NK-92 (cell line): Measurements from ENCODE around the gene CCNY.

Experiments used
- DNase-seq: peaks from one replicate; lab custom pipeline; 2025; ENCODE audit not compliant: unreplicated experiment; lab: John Stamatoyannopoulos, UW

Gene CCNY

GRCh38 chr10:35423505-35424306 is 87.4 kb downstream of the CCNY start:
- DNase-seq, result no peak

DNA sequence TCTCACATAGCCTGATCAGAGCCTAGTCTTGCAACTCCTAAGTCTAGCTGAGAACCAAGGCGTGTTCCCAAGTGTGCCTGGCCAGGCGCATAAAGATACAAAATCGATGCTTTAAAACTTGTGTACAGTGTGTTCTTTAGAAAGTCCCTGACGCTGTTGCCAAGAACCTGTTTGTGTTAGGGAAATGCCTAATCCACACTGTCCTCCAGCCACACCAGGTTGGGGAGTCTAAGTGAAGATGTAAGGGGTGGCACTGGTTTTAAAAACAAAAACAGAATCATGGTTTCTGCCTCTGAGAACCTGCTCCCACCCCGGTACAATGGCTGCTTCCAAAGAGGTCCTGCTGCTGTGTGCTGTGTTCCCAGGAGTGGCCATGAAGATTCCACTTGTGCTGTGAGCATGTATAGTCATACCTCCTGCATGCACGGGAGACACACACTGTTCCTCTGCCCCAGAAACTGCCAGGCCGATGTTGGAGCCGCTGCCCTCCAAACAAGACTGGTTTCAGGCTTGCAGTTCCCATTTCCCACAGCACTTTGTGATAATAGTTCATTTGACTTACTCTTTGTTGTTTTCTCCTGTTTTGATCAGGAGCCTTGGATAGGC is 88.5 kb downstream of the CCNY start:
- DNase-seq, result no peak

DNA sequence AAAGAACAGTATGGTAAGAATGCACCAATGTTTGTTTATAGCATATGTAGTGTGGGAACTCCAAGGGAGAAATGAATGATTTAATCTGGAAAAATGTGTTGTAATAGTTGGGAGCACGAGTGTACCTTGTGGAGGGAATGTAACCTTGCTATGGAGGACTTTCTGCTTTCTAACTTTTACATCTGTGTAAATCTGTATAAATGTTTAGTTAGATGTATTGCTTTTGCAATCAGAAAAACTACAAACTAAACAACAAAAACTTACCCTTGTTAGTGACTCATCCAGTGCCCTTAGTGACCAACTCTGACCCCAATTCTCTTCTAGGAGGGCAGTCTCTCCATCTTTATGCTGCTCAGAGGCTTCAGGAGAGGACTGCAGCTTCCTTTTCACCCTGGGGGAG is 89.3 kb downstream of the CCNY start:
- no peak for DNase-seq

DNA sequence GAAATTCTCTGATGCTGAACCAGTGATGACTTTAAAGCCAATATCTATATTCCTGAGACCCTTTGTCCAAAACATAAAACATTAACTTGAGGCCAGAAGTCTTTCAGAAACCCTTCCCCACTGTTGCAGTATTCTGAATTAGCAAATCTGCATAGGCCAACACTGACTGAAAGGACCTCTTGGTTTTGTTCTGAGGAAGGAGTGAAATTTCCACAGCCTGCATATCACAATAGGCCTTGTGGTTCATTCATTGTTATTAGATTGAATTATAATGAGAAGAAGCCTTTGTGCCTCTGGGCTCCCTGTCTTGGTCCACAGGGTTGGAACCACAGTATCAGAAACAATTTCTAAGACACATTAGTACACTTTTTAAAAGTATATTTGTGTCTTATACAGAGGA is 90.3 kb downstream of the CCNY start:
- no peak for DNase-seq

DNA sequence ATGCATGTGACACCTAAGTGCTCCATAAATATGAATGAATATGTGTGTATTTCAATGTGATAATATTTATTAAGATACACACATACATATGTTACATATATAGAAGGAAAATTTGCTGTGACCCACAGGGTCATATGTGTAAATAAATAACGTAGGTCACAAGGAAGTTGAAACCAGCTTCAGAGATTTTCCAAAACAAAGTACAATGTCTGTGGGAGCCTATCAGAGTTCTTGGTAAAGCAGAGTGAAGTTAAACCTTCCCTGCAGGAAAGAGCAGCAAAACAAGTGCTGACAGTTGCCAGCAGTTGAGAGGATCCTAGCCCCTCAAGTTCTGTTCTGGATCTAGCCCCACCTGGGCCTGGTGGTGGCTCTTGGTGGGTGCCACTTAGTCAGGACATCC is 91.2 kb downstream of the CCNY start:
- no peak for DNase-seq

- no peak for DNase-seq
Observed at GRCh38 chr10:35428521-35428920, 92.2 kb downstream of the CCNY start.

DNA sequence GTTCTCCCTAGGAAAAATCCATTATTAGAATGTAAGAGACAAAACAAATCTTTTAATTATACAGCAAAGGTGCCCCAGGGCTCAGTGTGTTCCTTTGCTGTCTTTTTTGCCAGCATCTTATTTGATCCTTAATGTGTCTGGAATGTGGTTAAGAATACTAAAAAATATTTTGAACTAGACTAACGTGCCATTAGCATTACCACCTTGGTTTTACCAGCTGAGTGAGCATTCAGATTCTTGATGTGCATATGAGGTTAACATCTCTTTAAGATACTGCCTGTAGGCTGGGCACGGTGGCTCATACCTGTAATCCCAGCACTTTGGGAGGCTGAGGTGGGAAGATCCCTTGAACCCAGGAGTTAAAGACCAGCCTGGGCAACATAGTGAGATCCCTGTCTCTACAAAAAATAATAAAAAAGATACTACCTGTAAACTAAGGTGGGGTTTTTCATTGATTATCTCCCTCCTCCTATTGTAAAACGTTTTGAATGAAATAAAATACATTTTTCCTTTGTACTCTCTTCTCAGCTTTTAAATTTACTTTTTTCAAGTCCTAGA is 96.6 kb downstream of the CCNY start:
- DNase-seq, result no peak

GRCh38 chr10:35433851-35434426 is 97.6 kb downstream of the CCNY start:
- no peak for DNase-seq

DNA sequence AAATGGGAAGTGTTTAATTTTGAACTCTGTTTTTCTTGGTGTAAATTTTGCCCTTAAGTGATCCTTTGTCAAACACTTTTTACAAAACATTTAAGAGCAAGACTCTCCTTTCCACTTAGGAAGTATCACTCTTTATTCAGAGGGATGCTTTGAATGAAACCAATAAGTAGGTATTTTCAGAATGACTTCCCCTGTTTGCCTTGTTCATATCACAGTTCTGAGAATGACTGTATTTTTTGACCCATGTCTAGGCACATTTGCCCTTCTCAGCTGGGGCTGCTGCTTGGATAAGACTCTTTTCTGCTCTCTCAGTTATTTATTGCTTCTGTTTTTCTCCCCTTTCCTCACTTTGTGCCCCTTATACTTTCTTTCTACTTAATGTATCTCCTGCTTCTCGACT is 98.2 kb downstream of the CCNY start:
- no peak for DNase-seq

DNA sequence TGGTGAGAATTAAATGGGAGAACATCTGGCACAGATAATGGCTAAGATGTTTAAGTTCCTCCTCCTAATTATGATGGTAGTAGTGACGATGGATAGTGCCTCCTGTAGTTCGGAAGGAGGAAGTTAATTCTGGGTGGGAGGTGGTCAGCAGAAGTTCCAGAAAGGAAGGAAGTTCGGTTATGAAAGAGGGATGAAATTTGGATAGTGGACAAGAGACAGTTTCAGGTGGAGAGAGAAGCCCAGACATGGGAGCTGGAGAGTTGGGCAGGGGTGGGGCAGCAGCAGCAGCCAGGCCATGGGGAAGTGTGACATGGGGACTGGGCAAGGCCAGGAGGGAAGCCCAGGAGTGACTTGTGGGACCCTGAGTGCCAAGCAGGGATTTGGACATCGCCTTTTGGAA is 99.5 kb downstream of the CCNY start:
- DNase-seq, result no peak

DNA sequence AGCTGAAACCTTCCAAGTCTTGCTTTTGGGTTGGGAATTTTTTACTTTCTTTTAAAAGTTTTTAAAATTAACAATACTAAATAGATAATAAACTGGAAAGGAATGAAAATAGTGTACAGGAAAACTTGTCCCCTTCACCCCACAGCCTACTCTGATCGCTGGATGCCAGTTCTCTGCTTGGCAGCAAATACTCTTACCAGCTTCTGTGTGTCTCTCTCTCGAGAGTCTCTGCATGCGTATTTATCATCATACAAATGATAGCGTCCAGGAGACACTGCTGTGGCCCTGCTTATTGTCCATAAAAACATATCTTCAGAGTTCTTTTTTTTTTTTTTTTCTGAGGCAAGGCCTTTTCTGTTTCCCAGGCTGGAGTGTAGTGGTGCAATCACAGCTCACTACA is 101.5 kb downstream of the CCNY start:
- no peak for DNase-seq

- no peak for DNase-seq
Observed at GRCh38 chr10:35438718-35439571, 102.6 kb downstream of the CCNY start.

DNA sequence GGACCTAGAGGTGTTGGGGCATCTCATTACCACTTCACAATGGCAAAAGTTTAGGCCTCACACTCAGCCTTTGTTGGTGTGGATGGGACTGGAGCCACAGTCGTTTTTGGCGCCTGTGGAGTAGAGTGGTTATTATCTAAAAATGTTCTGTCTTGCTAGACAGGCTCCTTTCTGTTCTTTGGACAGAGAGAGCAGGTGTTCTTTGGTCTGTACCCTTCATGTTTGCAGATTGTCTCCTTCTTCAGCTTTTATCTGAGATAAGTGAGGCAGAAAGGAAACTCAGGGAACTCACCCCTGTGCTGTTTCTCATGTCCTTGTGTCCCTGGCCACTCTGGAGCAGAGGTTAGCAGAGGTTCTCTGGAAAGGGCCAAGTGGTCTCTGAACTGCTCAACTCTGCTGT is 103.7 kb downstream of the CCNY start:
- DNase-seq, result no peak

GRCh38 chr10:35442028-35442427 is 105.7 kb downstream of the CCNY start:
- DNase-seq, result no peak

- DNase-seq, result no peak
Observed at GRCh38 chr10:35442592-35442991, 106.3 kb downstream of the CCNY start.

DNA sequence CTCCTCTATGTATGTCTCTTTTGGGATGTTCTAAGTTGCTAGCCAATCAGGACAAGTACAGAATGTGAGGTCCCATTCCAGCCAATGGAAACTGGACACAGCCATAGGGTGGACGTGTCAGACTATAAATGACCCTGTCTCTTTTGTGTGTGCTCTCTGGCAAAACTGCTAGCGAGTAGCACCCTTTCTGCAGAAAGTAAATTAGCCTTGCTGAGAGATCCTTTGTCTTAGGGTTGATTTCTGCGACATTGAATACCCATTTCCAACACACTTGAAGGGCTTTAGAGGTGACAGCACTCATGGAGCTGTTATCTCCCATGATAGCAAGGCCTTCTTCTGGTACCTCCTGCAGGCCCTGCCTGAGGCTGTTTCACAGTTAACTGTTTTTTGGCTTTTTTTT is 107.5 kb downstream of the CCNY start:
- no peak for DNase-seq

DNA sequence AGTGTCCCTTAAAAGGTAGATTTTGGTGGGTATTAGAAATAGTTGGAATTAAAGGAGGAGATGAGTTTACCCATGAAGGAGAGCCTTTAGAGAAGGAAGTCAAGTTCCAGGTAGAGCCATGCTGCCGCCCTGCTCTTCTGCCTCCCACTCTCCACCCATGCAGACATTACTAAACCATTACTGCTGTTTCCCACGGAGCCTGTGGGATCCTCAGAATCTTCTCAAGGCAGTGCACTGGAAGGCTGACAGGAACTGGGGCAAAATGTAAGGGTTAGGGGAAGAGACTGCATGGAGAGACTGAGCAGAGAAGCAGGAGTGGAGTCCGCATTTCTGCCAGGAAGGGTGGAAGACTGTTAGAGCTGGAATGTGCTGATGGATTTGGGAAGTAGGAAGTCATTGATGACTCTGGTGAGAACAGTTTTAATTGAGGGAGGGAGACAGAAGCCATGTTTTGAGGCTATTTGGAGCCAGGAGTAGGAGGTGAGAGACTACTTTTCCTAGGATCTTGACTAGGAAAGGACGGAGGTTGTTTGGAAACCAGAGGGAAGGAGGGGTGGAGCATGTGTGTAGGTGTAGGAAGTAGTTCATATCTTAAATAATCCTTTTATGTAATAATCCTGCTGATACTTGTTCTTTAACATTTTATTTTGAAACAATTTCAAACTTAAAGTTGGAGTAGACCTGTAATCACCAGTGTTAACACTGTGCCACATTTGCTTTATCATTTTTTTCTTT is 109.0 kb downstream of the CCNY start:
- DNase-seq, result no peak

DNA sequence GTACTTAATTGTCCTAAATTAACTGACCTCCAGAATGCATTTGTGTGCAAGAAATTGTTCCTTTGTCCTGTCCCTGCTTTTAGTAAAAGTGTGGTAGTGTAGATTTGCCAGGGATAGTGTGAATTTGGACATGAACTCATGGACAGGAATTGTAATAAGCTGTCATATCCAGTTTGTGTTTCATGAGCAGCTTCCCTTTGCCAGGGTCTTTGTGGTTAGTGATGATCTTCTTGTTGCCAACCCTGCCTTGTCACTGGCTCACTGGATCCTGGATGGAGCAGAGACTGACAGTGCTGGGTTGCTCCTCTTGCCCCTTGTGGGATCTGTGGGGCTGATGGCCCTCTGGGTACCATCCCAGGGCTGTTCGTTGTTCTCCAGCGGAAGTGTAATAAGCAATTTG is 110.1 kb downstream of the CCNY start:
- no peak for DNase-seq

GRCh38 chr10:35447693-35448407 is 111.5 kb downstream of the CCNY start:
- no peak for DNase-seq
